Loucy (cell line): ENCODE measurements around the gene ZNF280D.

Experiments
- CTCF ChIP-seq: fragments of 200-600 bp; sonication (generic); conservative IDR thresholded peaks from 2 replicates; pipeline ENCODE4 v1.5.1; 2014; ENCODE audit warnings: mild to moderate bottlenecking, antibody characterized with exemption, low read length
- EZH2phosphoT487 ChIP-seq: fragments of 200-600 bp; IDR thresholded peaks from 2 replicates; pipeline ENCODE4 v1.6.1; 2018; ENCODE audit warnings: antibody characterized with exemption, mild to moderate bottlenecking, moderate library complexity, borderline replicate concordance

DNA sequence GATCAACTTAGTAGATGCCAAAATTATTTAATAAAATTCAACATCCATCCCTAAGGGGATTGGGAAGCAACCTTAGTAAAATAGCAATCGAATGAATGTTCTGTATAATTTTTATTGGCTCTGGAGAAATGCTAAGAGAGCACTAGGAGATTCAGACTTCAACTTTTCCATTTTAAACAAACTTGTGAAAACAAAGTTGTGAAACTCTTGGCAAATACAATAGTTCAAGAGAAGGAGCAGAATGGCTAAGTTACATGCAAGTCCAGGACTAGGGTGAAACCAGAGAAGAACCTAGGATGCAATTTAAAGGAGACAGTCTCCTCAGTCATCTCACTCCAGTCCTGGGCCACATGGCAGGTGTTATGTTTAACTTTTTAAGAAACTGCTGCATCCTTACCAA is 16.7 kb upstream of the ZNF280D start:
- TF ChIP-seq CTCF (no peak), EZH2phosphoT487 (no peak)
